ENCODE results near the gene FAM186B.
"Not testable (repeated sequence)": the region's sequence is repeated elsewhere in the genome, so short reads cannot be mapped to it uniquely, and the experiment has no call there.

Gene FAM186B

GRCh38 chr12:49605539-49605938 is at the start of gene FAM186B:
TSS of gene FAM186B (minus strand) at chr12:49605639. CDS start at chr12:49605477, 162 bp downstream.
- DNase-seq, result not testable (repeated sequence)

DNA sequence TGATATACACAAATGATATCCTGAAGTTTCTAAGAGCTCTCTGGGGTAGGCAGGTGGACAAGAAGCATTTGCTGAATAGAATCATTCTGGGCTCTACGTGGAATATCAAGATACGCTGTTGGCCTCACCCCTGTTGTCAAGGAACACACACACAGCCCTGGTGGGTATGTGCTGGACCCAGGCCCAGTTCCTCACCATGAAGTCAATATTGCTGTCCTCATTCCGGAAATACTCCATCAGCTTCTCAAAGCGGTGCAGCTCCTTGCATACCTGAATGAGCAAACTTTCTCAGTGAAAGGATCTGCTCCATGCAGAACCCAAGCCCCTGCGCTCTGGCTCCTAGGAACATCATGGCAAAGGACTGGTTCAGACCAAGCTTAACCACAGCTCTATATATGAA is 49.3 kb upstream of the FAM186B start:
- no peak for DNase-seq

DNA sequence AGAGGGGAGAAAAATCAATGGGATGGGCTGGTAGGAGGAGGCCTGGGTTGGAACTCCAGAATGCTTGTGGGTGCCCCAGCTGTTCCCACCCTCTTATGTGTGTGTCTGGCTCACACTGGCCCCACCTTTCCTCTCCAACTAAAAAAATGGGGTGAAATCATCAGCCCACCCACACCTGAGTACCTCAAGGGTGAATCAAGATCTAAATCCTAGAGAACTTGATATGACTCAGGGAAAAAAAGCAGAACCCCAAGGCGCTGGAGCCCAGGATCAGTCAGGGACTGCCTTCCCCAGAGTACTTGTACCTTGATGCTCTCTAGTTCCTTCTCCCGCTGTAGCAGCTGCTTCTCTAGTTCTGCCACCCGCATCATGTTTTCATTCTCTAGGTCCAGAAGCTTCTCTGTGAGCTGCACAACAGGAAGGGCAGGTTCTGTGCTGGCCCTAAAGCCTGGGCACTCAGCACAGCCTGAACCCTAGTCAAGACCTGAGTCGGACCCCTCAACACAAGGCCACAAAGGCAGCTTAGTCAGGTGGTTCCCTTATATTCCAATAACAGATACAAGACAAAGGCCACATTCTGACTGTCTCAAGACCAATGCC is 47.6 kb upstream of the FAM186B start:
- DNase-seq, result no peak

- DNase-seq, result no peak
Observed at GRCh38 chr12:49651855-49652254, 46.4 kb upstream of the FAM186B start.

GRCh38 chr12:49649892-49650291 is 44.5 kb upstream of the FAM186B start:
- DNase-seq, result no peak

GRCh38 chr12:49649445-49649844 is 44.0 kb upstream of the FAM186B start:
- no peak for DNase-seq

- no peak for DNase-seq
Observed at GRCh38 chr12:49648712-49649003, 43.2 kb upstream of the FAM186B start.

- no peak for DNase-seq
Observed at GRCh38 chr12:49647827-49648711, 42.6 kb upstream of the FAM186B start.

DNA sequence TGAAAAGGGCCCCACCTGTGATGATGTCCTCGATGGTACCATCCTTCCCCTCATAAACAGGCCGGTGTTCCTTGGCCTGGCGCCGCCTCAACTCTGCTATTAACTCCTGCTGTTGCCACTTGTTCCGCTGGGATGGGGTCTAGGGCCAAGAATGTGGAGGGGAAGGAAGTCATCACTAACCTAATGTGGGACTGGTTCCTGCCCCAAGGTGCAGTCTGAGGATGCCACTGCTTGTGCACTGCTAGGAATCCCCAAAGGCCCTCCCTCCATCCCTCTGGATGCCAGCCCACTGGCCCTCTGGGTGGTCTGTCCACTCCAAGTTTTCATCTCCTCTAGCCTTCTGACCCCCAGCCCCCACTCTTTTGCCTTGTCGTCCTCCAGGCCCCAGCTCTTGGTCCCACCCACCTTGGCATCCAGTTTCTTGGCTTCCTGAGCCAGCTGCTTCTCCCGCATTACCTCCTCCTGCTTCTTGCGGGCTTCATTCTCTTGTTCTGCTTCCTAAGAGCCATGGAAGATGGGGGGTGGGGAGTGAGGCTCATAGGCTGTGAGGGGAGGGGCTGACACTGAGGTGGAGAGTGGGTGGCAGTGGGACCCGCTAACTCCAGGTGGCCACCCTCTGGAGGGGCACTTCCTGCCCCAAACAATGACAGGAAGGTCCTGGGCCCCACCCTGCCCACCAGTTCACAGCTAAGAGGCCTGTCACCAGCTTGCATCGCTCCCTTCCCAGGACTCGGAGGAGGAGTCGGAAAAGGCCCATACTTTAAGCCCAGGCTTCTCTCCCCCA is 41.6 kb upstream of the FAM186B start:
- no peak for DNase-seq

GRCh38 chr12:49646331-49646830 is 40.9 kb upstream of the FAM186B start:
- no peak for DNase-seq

GRCh38 chr12:49645146-49646039 is 40.0 kb upstream of the FAM186B start:
- DNase-seq, result peak; percentile 91

GRCh38 chr12:49644620-49644994 is 39.2 kb upstream of the FAM186B start:
- DNase-seq, result peak; percentile 94

DNA sequence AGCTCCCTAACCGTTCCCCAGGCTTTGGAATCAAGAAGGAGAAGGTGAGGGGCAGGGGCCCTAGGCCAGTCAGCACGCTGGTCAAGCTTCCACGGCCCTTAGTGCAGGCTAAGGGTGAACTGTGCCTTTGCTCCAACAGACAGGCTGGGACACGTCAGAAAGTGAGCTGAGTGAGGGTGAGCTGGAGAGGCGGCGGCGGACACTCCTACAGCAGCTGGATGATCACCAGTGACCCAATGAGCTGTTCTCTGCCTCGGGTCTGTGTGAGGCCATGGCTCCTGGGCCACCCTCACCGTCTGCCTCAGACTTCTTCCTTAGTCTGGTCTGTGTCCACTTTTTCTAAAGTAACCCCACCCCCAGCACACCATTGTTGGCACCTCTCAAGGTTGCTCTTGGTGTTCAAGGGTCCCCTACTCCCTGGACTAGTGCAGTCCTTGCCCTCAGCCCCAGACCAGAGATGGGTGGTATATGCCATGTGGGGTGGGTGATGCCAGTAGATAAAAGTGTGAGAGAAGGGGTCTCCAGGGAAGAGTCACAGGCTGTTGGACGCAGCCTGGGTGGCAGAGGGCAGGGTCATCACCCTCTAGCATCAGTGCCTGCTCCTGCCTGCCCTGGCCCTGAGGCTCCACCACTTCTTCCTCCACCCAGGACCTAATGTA is 38.7 kb upstream of the FAM186B start:
- no peak for DNase-seq

GRCh38 chr12:49643135-49643534 is 37.7 kb upstream of the FAM186B start:
- no peak for DNase-seq

DNA sequence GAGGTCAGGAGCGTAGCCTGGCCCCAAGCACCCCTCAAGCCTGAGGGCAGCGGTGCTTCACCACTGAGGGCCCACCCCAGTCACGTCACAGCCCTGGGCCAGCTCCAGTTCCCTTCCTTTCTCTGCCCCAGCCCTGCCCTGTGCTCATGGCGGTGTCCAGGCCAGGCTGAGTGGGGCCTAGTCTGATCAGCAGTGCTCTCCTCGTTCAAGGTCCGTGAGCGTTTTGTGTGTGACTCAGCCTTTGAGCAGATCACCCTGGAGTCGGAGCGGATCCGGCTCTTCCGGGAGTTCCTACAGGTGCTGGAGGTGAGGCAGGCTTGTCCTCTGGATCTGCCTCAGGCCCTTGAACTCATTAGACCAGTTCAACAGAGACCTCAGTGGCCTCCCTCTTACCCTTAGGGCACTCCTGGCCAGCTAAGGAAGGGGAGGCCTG is 36.9 kb upstream of the FAM186B start:
- no peak for DNase-seq

DNA sequence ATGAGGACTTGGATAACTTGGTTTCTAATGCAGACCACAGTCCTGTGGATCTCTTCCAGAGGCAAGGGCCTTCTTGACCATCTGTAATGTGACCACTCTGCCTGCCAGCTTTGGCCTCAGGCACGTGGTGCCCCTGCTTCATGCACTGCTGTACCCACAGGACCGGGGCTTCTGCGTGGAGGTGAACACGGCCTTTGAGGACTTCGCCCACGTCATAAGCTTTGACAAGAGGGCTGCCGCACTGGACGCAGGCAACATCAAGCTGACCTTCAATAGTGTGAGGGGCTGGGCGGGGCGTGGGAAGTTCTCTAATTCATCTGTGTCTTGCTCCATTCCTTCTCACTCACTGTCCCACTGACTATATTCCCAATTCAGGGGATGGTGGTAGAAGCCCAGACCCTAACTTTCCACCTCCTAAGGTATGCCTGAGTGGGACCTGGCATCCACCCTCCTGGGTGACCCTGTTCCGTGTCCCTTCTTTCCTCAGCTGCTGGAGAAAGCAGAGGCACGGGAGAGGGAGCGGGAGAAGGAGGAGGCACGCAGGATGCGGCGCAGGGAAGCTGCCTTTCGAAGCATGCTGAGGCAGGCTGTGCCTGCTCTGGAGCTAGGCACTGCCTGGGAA is 36.4 kb upstream of the FAM186B start:
- no peak for DNase-seq

DNA sequence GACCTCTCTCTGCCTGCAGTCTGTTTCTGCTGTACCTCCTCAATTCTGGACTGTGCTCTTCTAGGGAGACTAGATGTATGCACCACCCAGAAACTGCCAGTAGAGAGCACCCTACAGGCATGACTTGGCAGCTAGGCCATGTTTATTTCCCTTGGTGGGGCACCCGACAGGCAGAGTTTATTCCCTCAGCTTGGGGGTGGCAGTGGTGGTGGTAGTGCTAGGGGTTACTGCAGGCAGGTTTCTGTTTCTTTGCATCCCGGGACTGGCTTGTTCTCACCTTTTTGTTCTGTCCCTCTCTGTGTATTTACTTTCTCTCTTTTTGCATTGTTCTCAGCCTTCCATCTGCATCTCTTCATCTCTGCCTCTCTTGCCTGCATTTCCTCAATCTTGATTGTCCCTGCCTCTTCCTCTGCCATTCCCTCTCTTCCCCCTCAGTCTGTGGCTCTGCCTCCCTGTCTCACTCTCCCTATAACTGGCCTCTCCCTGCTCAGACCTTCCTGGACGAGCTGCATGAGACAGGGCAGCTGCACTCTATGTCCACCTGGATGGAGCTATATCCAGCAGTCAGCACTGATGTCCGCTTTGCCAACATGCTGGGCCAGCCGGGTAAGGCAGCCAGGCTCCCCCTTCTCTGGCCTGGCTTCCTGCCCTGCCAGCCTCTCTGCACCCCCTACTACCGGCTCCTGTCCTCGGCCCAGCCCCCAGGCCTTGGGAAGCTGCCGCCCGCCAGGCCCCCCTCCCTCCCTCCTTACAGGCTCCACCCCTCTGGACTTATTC is 31.7 kb upstream of the FAM186B start:
- DNase-seq, result peak; percentile 87

DNA sequence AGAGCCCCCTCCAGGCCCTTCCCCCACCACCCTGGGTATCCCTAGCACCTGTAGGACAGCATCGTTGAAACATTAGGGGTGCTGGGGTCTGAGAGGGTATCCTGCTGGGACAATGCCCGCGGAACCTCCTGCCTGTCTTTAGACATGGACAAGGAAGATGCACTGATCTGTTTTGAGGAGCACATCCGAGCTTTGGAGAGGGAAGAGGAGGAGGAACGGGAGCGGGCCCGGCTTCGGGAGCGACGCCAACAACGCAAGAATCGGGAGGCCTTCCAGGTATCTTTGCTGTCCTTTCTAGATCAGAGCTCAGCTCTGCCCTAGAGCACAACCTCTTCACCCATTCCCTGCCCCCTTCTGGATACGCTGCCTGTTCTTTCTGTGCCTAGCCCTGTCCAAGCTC is 31.1 kb upstream of the FAM186B start:
- DNase-seq, result no peak

DNA sequence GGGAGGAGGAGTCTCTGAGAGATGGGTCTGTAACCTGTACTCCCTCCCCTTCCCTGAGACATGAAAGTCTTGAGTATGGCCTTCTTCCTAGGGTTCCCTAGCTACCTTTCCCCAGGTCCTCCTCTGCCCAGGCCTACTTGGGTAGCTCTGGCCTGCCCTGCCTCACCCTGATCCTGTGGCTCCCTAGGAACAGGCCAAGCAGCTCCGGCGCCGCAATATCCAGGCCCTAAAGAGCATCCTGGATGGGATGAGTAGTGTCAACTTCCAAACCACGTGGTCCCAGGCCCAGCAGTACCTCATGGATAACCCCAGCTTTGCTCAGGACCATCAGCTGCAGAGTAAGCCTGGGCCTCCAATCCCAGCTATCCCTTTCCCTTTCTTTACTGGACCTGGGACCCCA is 30.2 kb upstream of the FAM186B start:
- DNase-seq, result no peak

GRCh38 chr12:49635036-49635435 is 29.6 kb upstream of the FAM186B start:
- DNase-seq, result no peak
